HCT116 (cell line): ENCODE measurements around the gene HSD17B12. TPM values are rescaled to one million over a fixed set of nuclear protein-coding genes. Genes with fewer than 3 reads are reported as not detected.

ENCODE experiments used
- ATAC-seq: fragments of 200-7000 bp; cut with Tn5 transposase; 2 replicates; pipeline ENCODE4 v1.9.1; 2020; ENCODE audit warnings: mild to moderate bottlenecking, moderate library complexity
- BruUV-seq: library from RNA; stranded (reverse); fragments of 400-500 nt; replicated peaks from 2 replicates; lab custom pipeline; 2021; lab: Mats Ljungman, UMichigan
- CTCF ChIA-PET: fragments of 300-600 bp; sonication (Branson Sonifier 250); formaldehyde crosslinking; loops from one replicate; lab custom pipeline; 2021; ENCODE audit warnings: antibody characterized with exemption; lab: Charles Lee
- POLR2A ChIA-PET: fragments of 300-600, 350-600 bp; sonication (Branson Sonifier 250); formaldehyde crosslinking; loops from one replicate; lab custom pipeline; 2021; ENCODE audit warnings: antibody characterized with exemption; lab: Charles Lee
- RAD21 ChIA-PET, 2 experiments: fragments of 300-600 bp; sonication (Branson Sonifier 250); formaldehyde crosslinking; loops; one replicate each; lab custom pipeline; 2023; ENCODE audit warnings: low total read pairs in 2 of 2; ENCODE audit not compliant: uncharacterized antibody in 2 of 2, unreplicated experiment in 2 of 2, low non-redundant PET in 1 of 2; lab: Charles Lee
- DNase-seq: peaks from one replicate; pipeline ENCODE4 v3.0.0-alpha.2; 2010; ENCODE audit warnings: low read depth, low spot score
- H2AFZ ChIP-seq: fragments of 200-600 bp; shearing (Covaris generic), sonication (generic); 2 replicates; pipeline ENCODE4 v1.6.1; 2017; ENCODE audit warnings: low read depth, mixed run types, mixed read lengths, antibody characterized with exemption, low read length; ENCODE audit not compliant: poor library complexity, severe bottlenecking
- H3K27ac ChIP-seq: 2 replicates; pipeline ENCODE4 v1.5.1; 2012; ENCODE audit warnings: low read depth, low read length
- H3K27me3 ChIP-seq: fragments of 200-600 bp; sonication (generic); 2 replicates; pipeline ENCODE4 v1.6.1; 2016; ENCODE audit warnings: mixed run types, low read length, mixed read lengths; ENCODE audit not compliant: insufficient read depth
- H3K36me3 ChIP-seq, 2 experiments: fragments of 200-500 bp in 1 of 2; fragments of 200-600 bp in 1 of 2; sonication (Bioruptor generic) in 1 of 2; sonication (generic) in 1 of 2; 2 replicates each; pipeline versions ENCODE4 v1.5.1 to v1.6.1; 2014 to 2016; ENCODE audit warnings: low read length in 2 of 2, inconsistent platforms in 1 of 2, mixed read lengths in 1 of 2, mixed run types in 1 of 2; ENCODE audit not compliant: insufficient read depth in 2 of 2, control insufficient read depth in 1 of 2
- H3K4me1 ChIP-seq, 2 experiments: fragments of 200-600 bp in 1 of 2; sonication (generic) in 1 of 2; 2 replicates each; pipeline versions ENCODE4 v1.5.1 to v1.6.1; 2012 to 2017; ENCODE audit warnings: low read length in 2 of 2, inconsistent platforms in 1 of 2, mild to moderate bottlenecking in 1 of 2, mixed read lengths in 1 of 2, mixed run types in 1 of 2, moderate library complexity in 1 of 2; ENCODE audit not compliant: insufficient read depth in 2 of 2, control insufficient read depth in 1 of 2
- H3K4me2 ChIP-seq: fragments of 200-600 bp; sonication (generic); 2 replicates; pipeline ENCODE4 v1.6.1; 2017; ENCODE audit warnings: mixed run types, low read length, mixed read lengths
- H3K4me3 ChIP-seq, 2 experiments: fragments of 200-600 bp in 1 of 2; sonication (generic) in 1 of 2; replicated peaks in 1 of 2; 2 replicates each; pipeline ENCODE4 v1.5.1; 2011 to 2016; ENCODE audit warnings: low read length in 2 of 2, control low read depth in 1 of 2, low read depth in 1 of 2, mild to moderate bottlenecking in 1 of 2, mixed read lengths in 1 of 2, mixed run types in 1 of 2
- H3K79me2 ChIP-seq: fragments of 200-600 bp; sonication (generic); 2 replicates; pipeline ENCODE4 v1.6.1; 2017; ENCODE audit warnings: mild to moderate bottlenecking, mixed run types, low read length, moderate library complexity, mixed read lengths; ENCODE audit not compliant: insufficient read depth
- H3K9ac ChIP-seq: fragments of 200-600 bp; sonication (generic); 2 replicates; pipeline ENCODE4 v1.6.1; 2016; ENCODE audit warnings: low read length, mixed read lengths
- H3K9me2 ChIP-seq: fragments of 200-600 bp; sonication (generic), shearing (Covaris generic); 2 replicates; pipeline ENCODE4 v1.6.1; 2017; ENCODE audit warnings: mixed run types, mild to moderate bottlenecking, moderate library complexity; ENCODE audit not compliant: insufficient read depth
- H3K9me3 ChIP-seq, 2 experiments: fragments of 200-500 bp in 1 of 2; fragments of 200-600 bp in 1 of 2; sonication (Bioruptor generic) in 1 of 2; sonication (generic) in 1 of 2; 2 replicates each; pipeline ENCODE4 v1.6.1; 2014 to 2017; ENCODE audit warnings: low read length in 2 of 2, mixed read lengths in 2 of 2, inconsistent platforms in 1 of 2, low read depth in 1 of 2, mild to moderate bottlenecking in 1 of 2, mixed run types in 1 of 2, moderate library complexity in 1 of 2; ENCODE audit not compliant: control insufficient read depth in 1 of 2, insufficient read depth in 1 of 2
- H4K20me1 ChIP-seq: fragments of 200-600 bp; sonication (generic), shearing (Covaris generic); 2 replicates; pipeline ENCODE4 v1.6.1; 2017; ENCODE audit warnings: mixed run types, mild to moderate bottlenecking, moderate library complexity; ENCODE audit not compliant: insufficient read depth
- ATF3 ChIP-seq: IDR thresholded peaks from 2 replicates; pipeline ENCODE4 v1.6.1; 2012
- CBX3 ChIP-seq: IDR thresholded peaks from 2 replicates; pipeline ENCODE4 v1.6.1; 2012; ENCODE audit warnings: low read depth
- CEBPB ChIP-seq: IDR thresholded peaks from 2 replicates; pipeline ENCODE4 v1.6.1; 2012; ENCODE audit warnings: low read depth
- EGR1 ChIP-seq: IDR thresholded peaks from 2 replicates; pipeline ENCODE4 v1.6.1; 2012; ENCODE audit warnings: low read depth
- EZH2 ChIP-seq: fragments of 200-600 bp; sonication (generic); IDR thresholded peaks from 2 replicates; pipeline ENCODE4 v1.6.1; 2017; ENCODE audit warnings: antibody characterized with exemption, mixed run types
- EZH2phosphoT487 ChIP-seq: fragments of 200-600 bp; IDR thresholded peaks from 2 replicates; pipeline ENCODE4 v1.6.1; 2018; ENCODE audit warnings: antibody characterized with exemption, borderline replicate concordance
- FOSL1 ChIP-seq: IDR thresholded peaks from 2 replicates; pipeline ENCODE4 v1.6.1; 2012; ENCODE audit warnings: low read depth
- JUND ChIP-seq: IDR thresholded peaks from 2 replicates; pipeline ENCODE4 v1.6.1; 2012
- RAD21 ChIP-seq: IDR thresholded peaks from 2 replicates; pipeline ENCODE4 v1.6.1; 2012; ENCODE audit warnings: low read depth, mild to moderate bottlenecking
- SIN3A ChIP-seq: IDR thresholded peaks from 2 replicates; pipeline ENCODE4 v1.6.1; 2012; ENCODE audit warnings: low read depth
- SP1 ChIP-seq: IDR thresholded peaks from 2 replicates; pipeline ENCODE4 v1.6.1; 2012; ENCODE audit warnings: low read depth
- SRF ChIP-seq: IDR thresholded peaks from 2 replicates; pipeline ENCODE4 v1.6.1; 2012; ENCODE audit warnings: low read depth
- TCF7L2 ChIP-seq: IDR thresholded peaks from 2 replicates; pipeline ENCODE4 v1.7.0; 2011; ENCODE audit warnings: borderline replicate concordance, inconsistent platforms; ENCODE audit not compliant: insufficient read depth, insufficient read length; ENCODE audit errors: extremely low read depth
- YY1 ChIP-seq: IDR thresholded peaks from 2 replicates; pipeline ENCODE4 v1.6.1; 2011; ENCODE audit warnings: low read length, low read depth, moderate library complexity, mild to moderate bottlenecking; ENCODE audit not compliant: insufficient replicate concordance; ENCODE audit errors: extremely low read depth
- ZBTB33 ChIP-seq: IDR thresholded peaks from 2 replicates; pipeline ENCODE4 v1.6.1; 2011; ENCODE audit warnings: mild to moderate bottlenecking, low read length, moderate library complexity; ENCODE audit not compliant: insufficient replicate concordance; ENCODE audit errors: extremely low read depth
- ZFX ChIP-seq: fragments of 450-650 bp; IDR thresholded peaks from 2 replicates; pipeline ENCODE4 v1.6.1; 2017
- ZNF274 ChIP-seq: fragments of 200-500 bp; sonication (Bioruptor generic); IDR thresholded peaks from 2 replicates; pipeline ENCODE4 v1.6.1; 2014; ENCODE audit warnings: mild to moderate bottlenecking, low read depth, low read length, inconsistent platforms
- intact Hi-C: fragments of 100-400 bp; cut with micrococcal nuclease; formaldehyde crosslinking; loops from 2 replicates; pipeline ENCODE4 v1.10.0; 2022
- total RNA-seq: library from RNA; stranded (reverse); gene quantifications from one replicate; pipeline ENCODE4 v1.2.1, GENCODE V29; 2021; ENCODE audit not compliant: unreplicated experiment

HSD17B12 gene
- total RNA-seq, 1 experiment from 2014 or later, result 83.7 TPM

- CTCF ChIA-PET, result no interaction called here
- POLR2A ChIA-PET, result no interaction called here
- intact Hi-C loops, result no loop called here
Observed at GRCh38 chr11:43718373-43718772, 37.8 kb downstream of the HSD17B12 start.

GRCh38 chr11:43723617-43724016, 43.1 kb downstream of the HSD17B12 start:
- no peak overlapping the region for H3K27ac ChIP-seq
- DNase-seq (no peak), ATAC-seq (no peak)
- H3K4me2 ChIP-seq, result no peak overlapping the region
- H3K36me3 ChIP-seq, result no peaks in the 10 kb centered on the region
- H2AFZ ChIP-seq, result no peak overlapping the region
- intact Hi-C loops, result no loop called here
- H3K27me3 ChIP-seq, result no peaks in the 10 kb centered on the region
- H3K4me3 ChIP-seq, result no peak overlapping the region
- H3K4me1 ChIP-seq, result no peaks in the 10 kb centered on the region
- ChIA-PET RAD21 (no interaction called here), POLR2A (no interaction called here), CTCF (no interaction called here)
- H3K9me3 ChIP-seq, result 0 out of 4 replicates have a peak, but pooled peaks cover 0 to under 1% of the 10 kb centered on the region in 2 experiments
- no peaks in the 10 kb centered on the region for H3K9me2 ChIP-seq
- peaks cover 19% of the 10 kb centered on the region for H3K79me2 ChIP-seq
- H3K9ac ChIP-seq, result no peak overlapping the region
- TF ChIP-seq ZBTB33 (no peak), JUND (no peak), EZH2phosphoT487 (no peak), CEBPB (no peak), EGR1 (no peak), EZH2 (no peak), FOSL1 (no peak), CBX3 (no peak), SIN3A (no peak), TCF7L2 (no peak), SRF (no peak), SP1 (no peak), ATF3 (no peak)
- peaks cover 3% of the 10 kb centered on the region; the same call in 1 of the 2 replicates for H4K20me1 ChIP-seq
- no TSS peak for BruUV-seq

More at GRCh38 chr11:43718373-43718772, 37.8 kb downstream of the HSD17B12 start:
- H3K9ac ChIP-seq, result no peak overlapping the region
- no peak for TF ChIP-seq TCF7L2
- no peak for TF ChIP-seq ZFX
- TF ChIP-seq FOSL1, result no peak
- no peak for TF ChIP-seq EGR1
- TF ChIP-seq YY1, result no peak
- TF ChIP-seq RAD21, result no peak
- TF ChIP-seq CEBPB, result no peak
- no peak for TF ChIP-seq SRF
- no peak for TF ChIP-seq CBX3
- no peak for TF ChIP-seq ZNF274
- H3K4me1 ChIP-seq, result no peaks in the 10 kb centered on the region
- H3K36me3 ChIP-seq, result no peaks in the 10 kb centered on the region
- ATAC-seq (no peak), DNase-seq (no peak)
- H3K4me2 ChIP-seq, result no peak overlapping the region
- no peak overlapping the region for H3K4me3 ChIP-seq
- no peak overlapping the region for H3K27ac ChIP-seq
- H3K9me3 ChIP-seq, result 0 out of 4 replicates have a peak, but pooled peaks cover 0 to 5% of the 10 kb centered on the region in 2 experiments
- RAD21 ChIA-PET, result no interaction called here
- H3K79me2 ChIP-seq, result peaks cover 38% of the 10 kb centered on the region
- no TSS peak for BruUV-seq
- H3K27me3 ChIP-seq, result no peaks in the 10 kb centered on the region
- H4K20me1 ChIP-seq, result peaks cover 3% of the 10 kb centered on the region; the same call in 1 of the 2 replicates
- no peaks in the 10 kb centered on the region for H3K9me2 ChIP-seq
- H2AFZ ChIP-seq, result no peak overlapping the region
